Stimulated activated CD4-positive, alpha-beta T cell treated with anti-CD3 and anti-CD28 coated beads, Interleukin-4, amount 100 ng/mL, for 1 hour (primary cell): Measurements from ENCODE around the gene PRSS1.

Experiments
- DNase-seq: peaks from one replicate; pipeline ENCODE4 v3.0.0-alpha.2; 2020

The PRSS1 gene

DNA sequence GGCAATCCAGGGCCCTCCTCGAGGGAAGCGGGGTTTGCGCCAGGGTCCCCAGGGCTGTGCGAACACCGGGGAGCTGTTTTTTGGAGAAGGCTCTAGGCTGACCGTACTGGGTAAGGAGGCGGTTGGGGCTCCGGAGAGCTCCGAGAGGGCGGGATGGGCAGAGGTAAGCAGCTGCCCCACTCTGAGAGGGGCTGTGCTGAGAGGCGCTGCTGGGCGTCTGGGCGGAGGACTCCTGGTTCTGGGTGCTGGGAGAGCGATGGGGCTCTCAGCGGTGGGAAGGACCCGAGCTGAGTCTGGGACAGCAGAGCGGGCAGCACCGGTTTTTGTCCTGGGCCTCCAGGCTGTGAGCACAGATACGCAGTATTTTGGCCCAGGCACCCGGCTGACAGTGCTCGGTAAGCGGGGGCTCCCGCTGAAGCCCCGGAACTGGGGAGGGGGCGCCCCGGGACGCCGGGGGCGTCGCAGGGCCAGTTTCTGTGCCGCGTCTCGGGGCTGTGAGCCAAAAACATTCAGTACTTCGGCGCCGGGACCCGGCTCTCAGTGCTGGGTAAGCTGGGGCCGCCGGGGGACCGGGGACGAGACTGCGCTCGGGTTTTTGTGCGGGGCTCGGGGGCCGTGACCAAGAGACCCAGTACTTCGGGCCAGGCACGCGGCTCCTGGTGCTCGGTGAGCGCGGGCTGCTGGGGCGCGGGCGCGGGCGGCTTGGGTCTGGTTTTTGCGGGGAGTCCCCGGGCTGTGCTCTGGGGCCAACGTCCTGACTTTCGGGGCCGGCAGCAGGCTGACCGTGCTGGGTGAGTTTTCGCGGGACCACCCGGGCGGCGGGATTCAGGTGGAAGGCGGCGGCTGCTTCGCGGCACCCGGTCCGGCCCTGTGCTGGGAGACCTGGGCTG is 47.5 kb downstream of the PRSS1 start:
- DNase-seq, result no peak

DNA sequence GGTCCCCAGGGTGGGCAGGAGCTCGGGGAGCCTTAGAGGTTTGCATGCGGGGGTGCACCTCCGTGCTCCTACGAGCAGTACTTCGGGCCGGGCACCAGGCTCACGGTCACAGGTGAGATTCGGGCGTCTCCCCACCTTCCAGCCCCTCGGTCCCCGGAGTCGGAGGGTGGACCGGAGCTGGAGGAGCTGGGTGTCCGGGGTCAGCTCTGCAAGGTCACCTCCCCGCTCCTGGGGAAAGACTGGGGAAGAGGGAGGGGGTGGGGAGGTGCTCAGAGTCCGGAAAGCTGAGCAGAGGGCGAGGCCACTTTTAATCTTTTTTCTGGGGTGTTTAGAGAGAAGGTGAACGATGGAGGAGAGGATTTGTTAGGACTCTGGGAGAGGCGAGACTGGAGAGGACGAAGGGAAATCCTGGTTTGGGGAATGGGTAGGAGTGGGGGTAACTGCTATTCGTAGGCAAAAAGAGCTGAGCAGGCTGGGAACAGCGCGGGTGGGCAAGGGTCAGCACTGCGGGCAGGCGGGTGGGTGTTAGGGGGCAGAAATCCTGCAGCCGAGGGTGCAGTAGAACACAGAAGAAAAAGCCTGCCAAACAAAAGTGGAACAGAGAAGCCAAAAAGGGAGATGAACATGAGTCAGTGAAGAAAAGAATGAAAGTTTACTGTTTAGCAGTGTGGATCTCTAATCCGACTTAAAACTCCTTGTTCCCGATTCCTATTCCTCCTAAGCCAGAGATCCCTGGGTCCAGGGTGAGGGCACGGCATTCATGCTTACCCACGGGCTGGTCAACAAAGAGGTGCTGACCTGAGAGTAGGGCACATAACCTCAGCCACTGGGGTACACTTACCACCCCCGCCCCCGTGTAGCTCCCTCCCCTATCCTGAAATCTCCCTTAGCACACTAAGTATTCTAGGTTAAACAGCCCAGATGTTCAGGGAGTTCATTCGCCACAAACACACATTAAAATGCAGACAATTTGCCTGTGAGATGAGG is 48.4 kb downstream of the PRSS1 start:
- peak; percentile 49 for DNase-seq

- no peak for DNase-seq
Observed at GRCh38 chr7:142798451-142799436, 49.5 kb downstream of the PRSS1 start.

- no peak for DNase-seq
Observed at GRCh38 chr7:142799437-142799835, 50.2 kb downstream of the PRSS1 start.

GRCh38 chr7:142800088-142800487 is 50.8 kb downstream of the PRSS1 start:
- DNase-seq, result no peak

DNA sequence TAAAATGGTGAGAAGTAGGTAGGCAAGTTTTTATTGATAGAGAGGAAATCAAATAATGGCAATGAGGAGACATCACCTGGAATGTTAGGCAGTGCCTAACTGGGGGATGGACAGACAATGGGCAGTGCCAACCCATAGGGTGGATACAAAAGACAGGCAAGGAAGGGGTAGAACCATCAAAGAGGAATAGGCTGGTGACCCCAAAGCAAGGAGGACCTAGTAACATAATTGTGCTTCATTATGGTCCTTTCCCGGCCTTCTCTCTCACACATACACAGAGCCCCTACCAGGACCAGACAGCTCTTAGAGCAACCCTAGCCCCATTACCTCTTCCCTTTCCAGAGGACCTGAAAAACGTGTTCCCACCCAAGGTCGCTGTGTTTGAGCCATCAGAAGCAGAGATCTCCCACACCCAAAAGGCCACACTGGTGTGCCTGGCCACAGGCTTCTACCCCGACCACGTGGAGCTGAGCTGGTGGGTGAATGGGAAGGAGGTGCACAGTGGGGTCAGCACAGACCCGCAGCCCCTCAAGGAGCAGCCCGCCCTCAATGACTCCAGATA is 51.5 kb downstream of the PRSS1 start:
- DNase-seq, result no peak

DNA sequence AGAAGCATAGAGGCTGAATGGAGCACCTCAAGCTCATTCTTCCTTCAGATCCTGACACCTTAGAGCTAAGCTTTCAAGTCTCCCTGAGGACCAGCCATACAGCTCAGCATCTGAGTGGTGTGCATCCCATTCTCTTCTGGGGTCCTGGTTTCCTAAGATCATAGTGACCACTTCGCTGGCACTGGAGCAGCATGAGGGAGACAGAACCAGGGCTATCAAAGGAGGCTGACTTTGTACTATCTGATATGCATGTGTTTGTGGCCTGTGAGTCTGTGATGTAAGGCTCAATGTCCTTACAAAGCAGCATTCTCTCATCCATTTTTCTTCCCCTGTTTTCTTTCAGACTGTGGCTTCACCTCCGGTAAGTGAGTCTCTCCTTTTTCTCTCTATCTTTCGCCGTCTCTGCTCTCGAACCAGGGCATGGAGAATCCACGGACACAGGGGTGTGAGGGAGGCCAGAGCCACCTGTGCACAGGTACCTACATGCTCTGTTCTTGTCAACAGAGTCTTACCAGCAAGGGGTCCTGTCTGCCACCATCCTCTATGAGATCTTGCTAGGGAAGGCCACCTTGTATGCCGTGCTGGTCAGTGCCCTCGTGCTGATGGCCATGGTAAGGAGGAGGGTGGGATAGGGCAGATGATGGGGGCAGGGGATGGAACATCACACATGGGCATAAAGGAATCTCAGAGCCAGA is 52.5 kb downstream of the PRSS1 start:
- DNase-seq, result no peak

DNA sequence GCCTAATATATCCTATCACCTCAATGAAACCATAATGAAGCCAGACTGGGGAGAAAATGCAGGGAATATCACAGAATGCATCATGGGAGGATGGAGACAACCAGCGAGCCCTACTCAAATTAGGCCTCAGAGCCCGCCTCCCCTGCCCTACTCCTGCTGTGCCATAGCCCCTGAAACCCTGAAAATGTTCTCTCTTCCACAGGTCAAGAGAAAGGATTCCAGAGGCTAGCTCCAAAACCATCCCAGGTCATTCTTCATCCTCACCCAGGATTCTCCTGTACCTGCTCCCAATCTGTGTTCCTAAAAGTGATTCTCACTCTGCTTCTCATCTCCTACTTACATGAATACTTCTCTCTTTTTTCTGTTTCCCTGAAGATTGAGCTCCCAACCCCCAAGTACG is 53.0 kb downstream of the PRSS1 start:
- DNase-seq, result no peak
